ENCODE data around the gene ARL16.

GRCh38 chr17:81666092-81666341, 17.6 kb downstream of the ARL16 start:
- TF ChIP-seq POLR2A (IDR thresholded peaks at IDR 0.05) (no peak), CTCF (IDR thresholded peaks at IDR 0.05 in 8 of 11, conservative IDR thresholded peaks at IDR 0.05 in 3 of 11) (no peak), POLR2AphosphoS5 (IDR thresholded peaks at IDR 0.05) (no peak)

All from spleen (tissue), 7 donors.